Transverse colon (tissue), 4 donors: Measurements from ENCODE around the gene SPRR1A. TPM values are rescaled to one million over a fixed set of nuclear protein-coding genes. Genes with fewer than 3 reads are reported as not detected.

Experiments
- DNase-seq: peaks from one replicate; pipeline ENCODE4 v3.0.0-alpha.2; 2019
- H3K27ac ChIP-seq, 4 donors: fragments of 200-600 bp; sonication (generic); 2 replicates each; pipeline ENCODE4 v1.5.1; 2016 to 2018; ENCODE audit warnings: inconsistent platforms in 4 of 4
- H3K27me3 ChIP-seq: fragments of 200-600 bp; sonication (generic); 2 replicates; pipeline ENCODE4 v1.5.1; 2017; ENCODE audit warnings: inconsistent platforms
- H3K36me3 ChIP-seq, 4 donors: fragments of 200-600 bp; sonication (generic); 2 replicates each; pipeline ENCODE4 v1.5.1; 2017 to 2019; ENCODE audit warnings: inconsistent platforms in 4 of 4
- H3K4me1 ChIP-seq, 4 donors: fragments of 200-600 bp; sonication (generic); 2 replicates each; pipeline ENCODE4 v1.5.1; 2017 to 2020; ENCODE audit warnings: inconsistent platforms in 4 of 4
- H3K4me3 ChIP-seq, 4 donors: fragments of 200-600 bp; sonication (generic); 1 replicate in 1 of 4; 2 replicates in 3 of 4; pipeline versions ENCODE4 v1.5.1 to v1.6.1; 2017 to 2019; ENCODE audit warnings: inconsistent platforms in 4 of 4
- H3K9me3 ChIP-seq, 2 donors: fragments of 200-600 bp; sonication (generic); 2 replicates each; pipeline ENCODE4 v1.5.1; 2017 to 2019; ENCODE audit warnings: inconsistent platforms in 2 of 2
- EP300 ChIP-seq: sonication (generic); formaldehyde crosslinking; IDR thresholded peaks from one replicate; pipeline ENCODE4 v1.6.1; 2017; ENCODE audit warnings: antibody characterized with exemption, low read depth
- POLR2A ChIP-seq: fragments of 450-650 bp; IDR thresholded peaks from one replicate; pipeline ENCODE4 v1.6.1; 2016; ENCODE audit warnings: antibody characterized with exemption, mild to moderate bottlenecking, moderate library complexity
- POLR2AphosphoS5 ChIP-seq, 3 donors: sonication (generic); formaldehyde crosslinking; IDR thresholded peaks; one replicate each; pipeline ENCODE4 v1.6.1; 2016; ENCODE audit warnings: antibody characterized with exemption in 3 of 3
- WGBS, 2 donors: methylation state at CpG; one replicate each; pipeline ENCODE4 v1.1.5; 2018; ENCODE audit warnings: low coverage in 1 of 2; 5-methylcytosine and 5-hydroxymethylcytosine counted together
- in situ Hi-C, 4 donors: fragments of 200-750 bp; cut with MboI; loops; one replicate each; pipeline versions ENCODE4 v1.15.0 to v1.15.1; 2017; ENCODE audit warnings: low sequenced_read_pairs in 3 of 4, low pct_ligation_motif_present in 1 of 4, low pct_unique_long_range_greater_than_20kb in 1 of 4
- intact Hi-C: fragments of 100-400 bp; cut with DNase I; formaldehyde crosslinking; loops from one replicate; pipeline ENCODE4 v1.15.1; 2023; ENCODE audit warnings: low total_unique reads
- total RNA-seq, 4 donors: library from RNA; depleted of rRNA; stranded (reverse); fragments of >200 nt; gene quantifications; one replicate each; pipeline ENCODE4 v1.1.0, GENCODE V29; 2016
- TF ChIP-seq, protein P1 (sequence below), 5 experiments: fragments of 200-600 bp in 3 of 5; fragments of 450-650 bp in 2 of 5; sonication (generic) in 3 of 5; IDR thresholded peaks; 1 replicate in 2 of 5; 2 replicates in 3 of 5; pipeline ENCODE4 v1.5.1; 2016 to 2017; ENCODE audit warnings: antibody characterized with exemption in 5 of 5, inconsistent platforms in 3 of 5, mild to moderate bottlenecking in 2 of 5, moderate library complexity in 1 of 5

SPRR1A gene
- total RNA-seq, 4 donors from 2014 or later = not detected

DNA sequence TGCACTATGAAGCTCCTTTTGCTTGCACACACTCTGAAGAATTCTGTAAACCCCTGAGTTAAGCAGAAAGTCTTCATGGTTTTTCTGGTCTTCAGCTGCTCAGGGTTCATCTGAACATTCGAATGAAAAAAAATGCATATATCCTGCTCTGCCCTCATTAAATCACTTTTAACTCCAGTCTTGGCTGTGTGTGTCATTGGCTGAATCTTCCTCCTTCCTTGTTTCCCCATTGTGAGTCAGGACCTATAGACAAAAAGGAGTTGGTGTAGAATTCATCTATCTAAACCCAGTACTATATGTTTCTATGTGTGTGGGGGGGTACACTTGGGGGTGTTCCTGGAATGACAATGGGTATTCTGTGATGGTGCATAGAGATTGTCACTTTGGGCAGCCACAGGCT lies 40.5 kb downstream of the SPRR1A start:
- Histone ChIP-seq H3K36me3 (no peaks in the 10 kb centered on the region), H3K4me3 (no peak overlapping the region), H3K4me1 (no peaks in the 10 kb centered on the region), H3K27ac (no peak overlapping the region), H3K27me3 (no peaks in the 10 kb centered on the region), H3K9me3 (no peaks in the 10 kb centered on the region)
- no peak for DNase-seq
- TF ChIP-seq, protein P1, sequence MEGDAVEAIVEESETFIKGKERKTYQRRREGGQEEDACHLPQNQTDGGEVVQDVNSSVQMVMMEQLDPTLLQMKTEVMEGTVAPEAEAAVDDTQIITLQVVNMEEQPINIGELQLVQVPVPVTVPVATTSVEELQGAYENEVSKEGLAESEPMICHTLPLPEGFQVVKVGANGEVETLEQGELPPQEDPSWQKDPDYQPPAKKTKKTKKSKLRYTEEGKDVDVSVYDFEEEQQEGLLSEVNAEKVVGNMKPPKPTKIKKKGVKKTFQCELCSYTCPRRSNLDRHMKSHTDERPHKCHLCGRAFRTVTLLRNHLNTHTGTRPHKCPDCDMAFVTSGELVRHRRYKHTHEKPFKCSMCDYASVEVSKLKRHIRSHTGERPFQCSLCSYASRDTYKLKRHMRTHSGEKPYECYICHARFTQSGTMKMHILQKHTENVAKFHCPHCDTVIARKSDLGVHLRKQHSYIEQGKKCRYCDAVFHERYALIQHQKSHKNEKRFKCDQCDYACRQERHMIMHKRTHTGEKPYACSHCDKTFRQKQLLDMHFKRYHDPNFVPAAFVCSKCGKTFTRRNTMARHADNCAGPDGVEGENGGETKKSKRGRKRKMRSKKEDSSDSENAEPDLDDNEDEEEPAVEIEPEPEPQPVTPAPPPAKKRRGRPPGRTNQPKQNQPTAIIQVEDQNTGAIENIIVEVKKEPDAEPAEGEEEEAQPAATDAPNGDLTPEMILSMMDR (IDR thresholded peaks at IDR 0.05) = no peak
- TF ChIP-seq EP300 (no peak), POLR2AphosphoS5 (IDR thresholded peaks at IDR 0.05) (no peak), POLR2A (no peak)
- in situ Hi-C loops (no loop called here), intact Hi-C loops (no loop called here)
- 78 to 85% methylated on average over 1 of the region's 1 CpG for WGBS, 2 donors

DNA sequence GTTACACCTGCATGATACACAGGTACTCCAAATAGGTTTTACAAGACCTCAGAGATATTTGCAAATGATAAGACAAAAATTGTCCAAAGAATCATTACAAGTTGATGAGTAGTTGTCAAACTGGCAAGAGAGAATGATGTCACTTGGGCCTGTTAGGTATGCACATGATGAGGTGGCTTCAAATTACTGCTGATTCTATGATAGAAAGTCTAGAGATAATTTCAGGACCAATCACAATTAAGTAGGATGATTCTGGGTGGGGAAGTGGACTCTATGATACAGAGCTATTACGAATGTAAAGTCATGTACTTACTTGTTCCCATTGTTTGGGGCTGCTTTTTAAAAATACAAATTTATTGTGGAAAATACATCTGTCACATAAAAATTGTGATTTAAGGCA lies 41.9 kb downstream of the SPRR1A start:
- no peaks in the 10 kb centered on the region for H3K4me1 ChIP-seq
- in situ Hi-C loops (no loop called here), intact Hi-C loops (no loop called here)
- TF ChIP-seq, protein P1 (IDR thresholded peaks at IDR 0.05) = no peak
- TF ChIP-seq EP300 (no peak), POLR2AphosphoS5 (IDR thresholded peaks at IDR 0.05) (no peak), POLR2A (no peak)
- 71% methylated on average over 1 of the region's 1 CpG for WGBS, 2 donors
- H3K9me3 ChIP-seq = no peaks in the 10 kb centered on the region
- DNase-seq = no peak
- no peaks in the 10 kb centered on the region for H3K36me3 ChIP-seq
- no peak overlapping the region for H3K27ac ChIP-seq
- no peak overlapping the region for H3K4me3 ChIP-seq
- H3K27me3 ChIP-seq = no peaks in the 10 kb centered on the region

DNA sequence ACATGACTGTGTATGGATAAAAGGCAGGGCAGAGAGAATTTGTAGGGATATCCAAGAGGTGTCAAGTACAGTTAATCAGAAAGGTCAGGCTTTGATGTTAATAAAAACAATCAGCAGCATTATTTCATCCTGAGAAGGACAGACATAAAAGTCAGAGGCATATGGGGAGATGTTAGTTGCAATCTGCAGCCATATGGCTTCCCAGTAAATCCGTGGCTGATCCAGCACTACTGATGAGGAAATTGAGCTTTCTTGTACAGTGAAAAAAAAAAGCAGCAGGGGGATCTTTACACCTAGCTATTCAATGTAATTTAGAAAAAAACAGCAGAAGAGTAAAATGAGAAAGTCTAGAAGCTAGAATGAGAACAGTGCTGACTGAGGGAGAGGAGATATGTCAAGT lies 44.9 kb downstream of the SPRR1A start:
- intact Hi-C loops = no loop called here
- WGBS, 2 donors = 71 to 78% methylated on average over 1 of the region's 1 CpG
- no peak for DNase-seq
- Histone ChIP-seq H3K27ac (no peak overlapping the region), H3K9me3 (no peaks in the 10 kb centered on the region), H3K27me3 (no peaks in the 10 kb centered on the region), H3K4me3 (no peak overlapping the region), H3K4me1 (no peaks in the 10 kb centered on the region), H3K36me3 (no peaks in the 10 kb centered on the region)
- no peak for TF ChIP-seq POLR2A
- TF ChIP-seq POLR2AphosphoS5 (IDR thresholded peaks at IDR 0.05) = no peak
- TF ChIP-seq EP300 = no peak
- in situ Hi-C loops = no loop called here

DNA sequence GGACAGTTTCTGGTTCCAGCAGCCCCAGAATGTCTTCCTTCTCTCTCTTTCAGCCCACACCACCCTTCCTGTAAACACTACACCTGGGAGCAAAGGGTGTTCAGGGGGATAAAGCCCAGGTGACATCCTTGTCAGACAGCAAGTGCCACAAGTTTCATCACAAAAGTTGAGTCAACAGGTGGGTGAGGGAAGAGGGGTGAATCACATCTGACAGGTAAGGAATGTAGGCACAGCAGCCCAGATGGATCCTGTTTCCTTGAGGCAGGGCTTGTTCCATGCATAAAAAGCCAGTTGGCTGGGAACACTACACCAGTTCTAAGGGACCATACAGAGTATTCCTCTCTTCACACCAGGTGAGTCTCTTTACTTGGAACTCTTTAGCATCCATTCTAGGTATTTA lies 47.0 kb downstream of the SPRR1A start, which contains the start of gene SPRR1B:
SPRR1B (plus strand) TSS at position 309 of the 400 bp plus-strand sequence. CDS start 1,143 bp downstream, outside the sequence.
- H3K36me3 ChIP-seq = no peaks in the 10 kb centered on the region
- H3K4me3 ChIP-seq = no peak within 1 kb of the TSS
- H3K9me3 ChIP-seq = no peaks in the 10 kb centered on the region
- H3K4me1 ChIP-seq = no peaks in the 10 kb centered on the region
- in situ Hi-C loops (no loop called here), intact Hi-C loops (no loop called here)
- no peak within 1 kb of the TSS for H3K27ac ChIP-seq
- H3K27me3 ChIP-seq = no peaks in the 10 kb centered on the region
- TF ChIP-seq POLR2AphosphoS5 (IDR thresholded peaks at IDR 0.05) = no peak
- no peak for TF ChIP-seq POLR2A
- TF ChIP-seq, protein P1 (IDR thresholded peaks at IDR 0.05) = no peak
- TF ChIP-seq EP300 = no peak
- no peak for DNase-seq

DNA sequence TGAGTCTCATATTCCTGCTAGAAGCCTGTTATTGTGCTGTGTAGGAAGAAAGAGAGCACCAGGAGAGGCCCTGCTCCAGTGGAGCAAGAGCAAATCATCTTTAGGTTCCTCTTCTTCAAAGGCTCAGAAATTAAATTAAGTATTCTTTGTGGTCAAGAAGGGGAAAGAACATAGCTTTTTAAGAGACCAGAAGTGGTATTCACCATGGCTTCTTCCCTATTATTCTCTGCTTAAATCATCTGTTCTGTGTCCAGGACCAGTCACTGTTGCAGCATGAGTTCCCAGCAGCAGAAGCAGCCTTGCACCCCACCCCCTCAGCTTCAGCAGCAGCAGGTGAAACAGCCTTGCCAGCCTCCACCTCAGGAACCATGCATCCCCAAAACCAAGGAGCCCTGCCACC lies 48.2 kb downstream of the SPRR1A start:
- Histone ChIP-seq H3K27me3 (no peaks in the 10 kb centered on the region), H3K27ac (no peak overlapping the region), H3K4me3 (no peak overlapping the region), H3K36me3 (no peaks in the 10 kb centered on the region), H3K9me3 (no peaks in the 10 kb centered on the region), H3K4me1 (no peaks in the 10 kb centered on the region)
- DNase-seq = no peak
- intact Hi-C loops = no loop called here
- TF ChIP-seq POLR2AphosphoS5 (IDR thresholded peaks at IDR 0.05) (no peak), POLR2A (no peak), EP300 (no peak)
- TF ChIP-seq, protein P1 (IDR thresholded peaks at IDR 0.05) = no peak
- in situ Hi-C loops = no loop called here
